ENCODE data around the gene IL1RAPL2.

The IL1RAPL2 gene

DNA sequence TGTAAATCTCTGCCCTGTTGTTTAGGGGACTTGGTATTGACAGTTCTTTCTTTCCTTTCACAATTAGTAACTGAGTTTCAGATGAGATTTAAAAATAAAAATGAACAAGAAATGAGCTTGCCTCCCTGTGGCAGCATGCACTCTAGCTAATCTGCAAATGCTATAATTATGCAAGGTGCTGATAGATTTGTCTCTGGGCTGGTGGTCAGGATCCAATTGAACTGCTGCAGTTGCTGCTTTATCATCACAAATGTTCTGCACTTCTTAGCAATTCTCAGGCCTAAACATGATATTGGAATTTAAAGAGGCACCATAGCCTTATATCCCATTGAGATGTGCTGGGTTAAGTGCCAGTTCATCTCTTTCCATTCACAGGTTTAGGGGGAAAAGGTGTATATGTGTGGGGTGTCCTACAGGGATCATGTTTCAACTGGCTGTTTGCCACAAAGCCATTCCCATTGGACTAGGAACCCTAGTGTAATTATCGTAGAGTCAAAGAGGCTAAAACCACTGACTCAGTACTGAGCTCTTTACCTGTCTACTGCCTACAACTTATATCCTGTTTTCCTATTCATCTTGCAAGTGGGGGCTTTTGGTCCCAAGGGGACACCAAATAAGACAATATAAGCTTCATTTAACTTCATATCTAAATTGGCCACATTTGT is 914.8 kb downstream of the IL1RAPL2 start:
- DNase-seq: no peak

DNA sequence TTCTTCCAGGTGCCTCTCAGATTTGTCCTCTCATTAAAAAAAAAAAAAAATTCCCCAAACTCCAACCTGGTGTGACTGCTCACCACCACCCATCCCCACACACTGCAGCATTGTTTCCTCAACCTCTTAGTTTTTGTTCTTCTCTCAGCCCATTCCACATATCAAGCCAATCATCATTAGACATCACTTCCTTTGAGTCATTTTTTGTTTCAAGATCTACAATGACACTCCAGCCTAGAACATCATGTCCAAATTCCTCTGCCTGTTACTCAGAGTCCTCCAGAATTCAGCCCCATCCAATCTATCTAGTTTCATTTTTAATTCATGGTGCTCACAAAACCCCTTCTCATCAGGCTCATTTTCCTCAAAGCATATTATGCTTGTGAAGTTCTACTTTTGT is 917.0 kb downstream of the IL1RAPL2 start:
- no peak for DNase-seq

DNA sequence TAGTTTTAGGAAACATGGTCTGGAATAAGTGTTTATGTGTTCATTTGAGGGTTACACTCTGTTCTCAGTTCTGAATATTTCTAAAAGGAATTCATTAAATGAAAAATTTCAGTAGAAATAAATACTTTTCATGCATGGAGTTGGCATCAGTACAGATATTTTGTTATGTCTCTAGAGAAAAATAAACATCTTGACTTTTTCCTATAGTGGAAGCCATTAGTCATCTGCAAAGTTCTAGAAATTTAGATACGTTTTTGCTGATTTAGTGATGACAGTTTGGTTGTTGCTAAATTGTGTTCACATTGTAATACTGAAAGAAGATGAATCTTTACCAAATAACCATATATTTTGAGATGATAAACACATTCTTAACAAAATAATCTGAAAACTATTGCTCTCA is 922.7 kb downstream of the IL1RAPL2 start:
- no peak for DNase-seq

DNA sequence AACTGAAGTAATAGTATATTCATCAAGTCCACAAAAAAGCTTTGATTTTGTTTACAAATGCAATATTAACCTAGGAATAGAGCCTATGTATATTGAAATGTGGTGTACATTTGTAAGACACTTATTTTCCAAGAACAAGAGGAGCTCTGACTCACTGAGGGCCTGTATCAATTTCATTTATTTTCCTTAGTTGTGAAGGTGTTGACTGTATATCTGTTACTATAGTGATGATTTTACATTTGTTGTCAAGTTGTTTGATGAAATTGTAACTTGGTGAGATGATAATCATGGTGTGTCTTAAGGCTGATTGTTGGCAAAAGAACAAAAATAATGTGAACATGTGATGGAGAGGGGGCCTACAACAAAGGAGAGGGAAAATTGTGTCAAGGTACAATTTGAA is 929.4 kb downstream of the IL1RAPL2 start:
- no peak for DNase-seq

DNA sequence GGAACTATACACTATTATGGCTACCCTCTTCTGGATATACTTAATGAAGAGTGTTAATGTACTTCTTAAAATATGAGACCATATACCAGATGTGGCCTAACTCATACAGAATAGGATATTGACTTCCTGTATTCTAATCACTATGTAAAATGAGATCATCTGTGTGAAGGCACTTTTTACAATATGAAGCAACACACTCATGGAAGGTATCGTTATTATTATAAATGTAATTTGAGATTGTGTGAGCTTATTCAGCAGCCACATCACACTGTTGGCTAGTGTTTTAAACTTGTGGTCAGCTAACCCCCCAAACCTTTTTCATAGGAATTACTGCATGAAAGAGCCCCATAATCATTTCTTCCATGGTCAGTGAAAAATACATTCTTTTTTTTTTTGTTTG is 936.3 kb downstream of the IL1RAPL2 start:
- no peak for DNase-seq

DNA sequence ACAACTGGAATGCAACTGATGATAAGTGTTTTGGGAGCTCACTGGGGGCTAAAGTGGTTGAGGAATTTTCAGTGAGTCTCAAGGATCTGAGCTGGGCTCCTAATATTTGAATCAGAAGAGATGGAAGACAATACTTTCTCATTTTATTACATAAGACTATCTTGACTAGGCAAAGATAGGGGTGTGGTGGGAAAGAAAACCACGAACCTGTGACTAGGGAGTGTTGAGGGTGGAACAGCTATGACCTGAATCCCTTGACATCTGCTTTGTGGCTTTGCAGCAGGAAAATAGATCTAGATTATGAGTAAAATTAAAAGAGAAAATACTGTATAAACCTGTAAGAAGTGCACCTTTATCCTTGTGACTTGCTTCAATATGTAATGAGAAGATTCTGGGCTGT is 949.6 kb downstream of the IL1RAPL2 start:
- DNase-seq: no peak

DNA sequence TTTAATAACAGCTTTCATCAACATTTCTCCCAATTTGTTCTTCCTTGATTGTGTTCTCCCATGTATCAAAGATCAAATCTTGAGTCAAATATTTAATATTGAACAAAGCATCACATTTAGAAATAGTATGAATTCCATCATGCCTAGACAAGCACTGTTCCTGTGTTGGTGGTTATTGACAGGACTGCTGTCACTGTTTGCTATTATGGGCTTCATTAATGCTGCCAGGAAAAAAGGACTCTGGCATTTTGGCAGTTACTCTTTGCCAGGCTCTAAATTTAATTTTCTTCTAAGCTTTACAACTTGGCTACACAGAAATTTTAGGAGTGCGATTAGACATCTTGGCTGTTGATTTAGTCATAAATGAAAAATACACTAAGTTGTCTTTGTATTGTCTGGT is 960.4 kb downstream of the IL1RAPL2 start:
- DNase-seq: no peak

DNA sequence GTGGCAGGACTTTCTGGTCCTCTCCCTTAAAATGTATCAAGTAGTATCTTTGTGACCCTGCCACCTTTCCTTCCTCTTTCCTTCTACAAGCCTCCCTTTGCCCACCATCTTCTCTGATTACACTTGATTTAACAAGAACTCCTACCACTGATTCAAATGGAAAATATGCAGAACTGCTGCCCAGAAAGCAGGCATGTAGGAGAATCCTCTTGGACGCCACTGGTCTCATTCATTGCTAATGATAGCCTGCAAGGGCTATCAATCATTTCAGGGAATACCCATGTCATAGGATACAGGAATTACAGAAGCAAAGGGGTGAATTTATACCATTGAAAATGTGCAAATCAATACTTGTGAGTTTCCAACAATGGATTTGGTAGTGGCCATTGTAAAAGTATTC is 961.8 kb downstream of the IL1RAPL2 start:
- DNase-seq: no peak

DNA sequence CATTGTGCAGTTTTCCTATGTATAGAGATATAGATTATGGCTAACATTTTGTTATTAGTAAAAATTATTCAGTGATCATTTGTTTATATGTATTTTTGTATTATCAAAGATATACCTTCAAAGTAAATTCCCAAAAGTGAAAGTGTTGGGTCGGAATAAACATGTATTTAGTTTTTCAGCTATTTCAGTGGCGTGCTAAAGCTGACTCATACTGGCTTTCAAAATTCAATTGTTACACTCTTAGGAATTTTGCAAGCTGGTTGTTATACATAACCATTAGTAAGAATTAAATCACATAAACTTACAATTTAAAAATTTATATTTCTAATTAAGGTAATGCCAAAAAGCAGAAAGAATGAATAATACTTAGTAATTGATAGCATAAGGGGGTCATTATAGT is 968.0 kb downstream of the IL1RAPL2 start:
- DNase-seq: no peak

DNA sequence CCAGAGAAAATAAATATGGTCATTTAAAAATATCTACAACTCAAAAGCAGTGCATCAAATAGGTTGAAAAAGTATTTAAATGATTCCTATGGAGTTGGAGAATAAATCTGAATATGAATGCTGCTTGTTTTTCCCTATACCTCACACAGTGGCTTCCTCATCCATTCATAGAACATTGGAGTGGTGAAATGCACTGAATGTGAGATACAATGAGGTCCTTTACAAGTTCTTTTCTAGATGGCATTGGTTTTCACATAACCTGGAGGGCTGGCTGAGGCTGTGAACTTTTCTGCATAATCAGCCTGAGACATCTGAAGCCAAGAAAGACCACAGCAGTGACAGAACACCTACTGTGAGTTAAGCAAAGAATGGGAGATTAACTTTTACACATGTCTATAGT is 977.3 kb downstream of the IL1RAPL2 start:
- DNase-seq: no peak

DNA sequence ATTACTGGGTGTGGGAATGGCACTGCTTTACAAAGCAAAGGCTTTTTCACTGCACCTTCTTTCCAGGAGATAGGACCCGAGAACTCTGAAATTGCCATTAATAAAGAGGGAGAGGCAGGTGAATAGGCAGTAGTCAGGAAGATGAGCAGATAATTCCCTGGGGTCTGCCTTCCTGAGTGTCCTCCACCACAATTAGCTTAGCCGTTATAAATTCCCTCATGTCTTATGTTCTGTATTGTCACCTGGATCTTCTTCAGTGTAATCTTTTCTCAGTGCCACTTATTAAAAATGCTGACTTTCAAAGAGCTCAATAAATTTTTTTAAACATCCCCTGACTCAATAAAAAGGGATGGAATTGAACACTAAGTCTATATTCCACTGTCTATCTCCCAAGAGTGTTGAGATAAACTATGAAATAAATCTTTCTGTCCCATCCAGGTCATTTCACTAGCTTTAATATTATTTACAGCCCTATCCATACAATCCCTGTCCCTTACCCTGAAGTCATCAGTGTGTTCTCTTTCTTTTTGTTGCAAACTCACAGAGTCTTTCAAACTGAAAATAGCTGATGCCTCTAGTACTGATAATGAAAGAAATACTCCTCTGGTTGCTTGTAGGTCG is 984.2 kb downstream of the IL1RAPL2 start:
- DNase-seq: no peak

DNA sequence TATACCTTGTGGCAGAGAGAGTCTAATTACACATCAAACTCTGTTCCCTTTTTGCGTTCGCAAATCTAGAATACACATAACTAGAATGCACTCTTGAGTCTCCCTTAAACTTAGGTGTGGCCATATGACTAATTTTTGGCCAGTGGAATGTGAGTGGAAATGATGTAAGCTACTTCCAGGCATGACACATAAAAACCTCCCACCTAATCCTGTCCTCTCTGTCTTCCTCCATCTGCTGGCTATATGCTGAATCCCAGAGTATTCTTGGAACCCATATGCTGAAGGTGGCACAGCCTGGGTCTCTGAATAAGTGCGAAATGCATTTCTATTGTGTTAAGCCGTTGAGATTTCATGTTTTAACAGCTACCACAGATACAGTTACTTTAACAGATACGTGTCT is 986.4 kb downstream of the IL1RAPL2 start:
- DNase-seq: no peak

DNA sequence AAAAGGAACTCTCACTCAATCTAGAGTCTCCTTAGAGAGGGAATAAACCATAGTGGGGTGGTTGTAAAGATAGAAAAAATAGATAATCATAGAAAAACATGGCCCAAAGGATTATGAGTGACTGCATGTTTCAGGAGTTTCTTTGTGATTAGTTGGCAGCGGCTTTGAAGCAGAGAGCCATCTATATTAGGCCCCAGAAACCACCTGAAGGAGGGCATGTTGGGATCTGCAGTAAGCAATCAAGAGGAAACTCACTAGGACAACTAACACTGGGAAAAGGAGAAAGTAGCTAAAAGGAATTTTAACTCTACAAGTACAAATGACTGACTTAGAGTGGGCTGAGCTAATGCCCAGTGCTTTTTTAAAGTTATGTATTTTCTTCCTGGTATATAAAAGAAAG is 987.1 kb downstream of the IL1RAPL2 start:
- DNase-seq: no peak

DNA sequence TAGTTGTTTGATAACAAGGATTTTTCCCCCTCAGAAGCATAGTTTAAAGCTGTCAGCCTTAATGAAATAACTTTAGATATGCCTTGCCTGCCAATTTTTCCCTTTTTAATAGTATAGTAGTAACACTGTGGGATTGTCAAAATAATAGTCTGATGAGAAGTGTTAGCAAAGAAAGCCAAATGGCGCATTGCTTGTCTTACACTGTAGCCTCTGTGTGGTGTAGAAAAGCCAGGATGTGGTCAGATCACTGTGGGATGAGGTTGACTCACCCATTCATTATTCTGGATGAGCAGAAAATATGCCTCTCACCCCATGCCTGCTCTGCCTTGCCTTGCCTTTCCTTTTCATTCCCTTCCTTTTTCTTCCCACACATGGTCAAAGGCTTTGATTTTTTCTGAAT is 998.5 kb downstream of the IL1RAPL2 start:
- DNase-seq: no peak

DNA sequence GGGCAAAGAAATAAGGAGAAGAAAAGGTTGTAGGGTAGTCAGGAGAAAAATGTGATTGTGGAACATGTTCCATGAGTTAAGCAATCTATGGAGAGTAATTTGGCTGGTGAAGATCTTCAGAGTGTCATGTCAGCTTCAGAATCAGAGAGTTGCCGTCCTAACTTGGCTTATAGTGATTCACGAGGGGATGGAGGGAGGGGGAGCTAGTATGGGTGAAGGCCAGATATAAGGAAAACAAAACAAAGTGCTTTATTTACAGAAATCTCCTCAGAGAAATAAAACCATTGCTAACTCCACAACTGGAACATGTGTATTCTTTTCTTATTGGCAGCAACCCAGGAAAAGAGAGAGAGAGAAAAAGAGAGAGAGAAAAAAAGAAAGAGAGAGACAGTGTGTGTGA is 999.9 kb downstream of the IL1RAPL2 start:
- DNase-seq: no peak

DNA sequence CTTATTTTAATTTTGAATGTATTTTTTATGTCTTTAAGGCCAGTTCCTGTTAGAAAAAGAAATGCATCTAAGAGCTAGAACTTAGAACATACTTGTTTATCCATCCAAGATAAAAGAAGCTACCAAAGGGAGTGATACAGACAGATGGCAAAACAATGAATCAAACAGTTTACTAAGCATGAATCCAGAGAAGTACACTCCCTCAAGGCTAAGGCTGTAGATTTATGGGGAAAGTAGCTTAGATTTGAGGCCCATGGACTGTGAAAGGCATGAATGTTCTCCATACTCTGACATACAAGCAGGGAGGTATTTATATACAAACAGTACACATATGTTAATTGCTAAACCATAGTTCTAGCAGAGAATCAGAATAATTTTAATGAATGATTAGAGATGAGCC is 1001.1 kb downstream of the IL1RAPL2 start:
- DNase-seq: no peak

DNA sequence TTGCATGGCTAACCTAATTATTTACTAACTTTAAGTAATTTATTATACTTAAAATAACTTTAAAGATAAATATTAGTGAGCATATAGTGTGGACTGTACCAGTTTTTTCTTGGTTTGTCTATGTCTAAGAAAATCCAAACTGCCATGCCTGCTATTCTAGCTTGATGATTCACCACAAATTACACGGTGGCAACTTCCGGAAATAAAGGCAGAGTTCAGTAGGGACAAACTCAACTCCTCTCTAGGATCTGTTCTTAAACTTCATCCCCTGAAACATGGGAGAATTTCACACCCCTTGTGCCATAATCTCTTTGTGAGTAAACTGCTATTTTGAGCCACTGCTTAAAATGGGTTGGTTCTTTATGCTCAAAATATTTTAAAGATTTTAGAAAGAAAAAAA is 1042.7 kb downstream of the IL1RAPL2 start:
- no peak for DNase-seq

DNA sequence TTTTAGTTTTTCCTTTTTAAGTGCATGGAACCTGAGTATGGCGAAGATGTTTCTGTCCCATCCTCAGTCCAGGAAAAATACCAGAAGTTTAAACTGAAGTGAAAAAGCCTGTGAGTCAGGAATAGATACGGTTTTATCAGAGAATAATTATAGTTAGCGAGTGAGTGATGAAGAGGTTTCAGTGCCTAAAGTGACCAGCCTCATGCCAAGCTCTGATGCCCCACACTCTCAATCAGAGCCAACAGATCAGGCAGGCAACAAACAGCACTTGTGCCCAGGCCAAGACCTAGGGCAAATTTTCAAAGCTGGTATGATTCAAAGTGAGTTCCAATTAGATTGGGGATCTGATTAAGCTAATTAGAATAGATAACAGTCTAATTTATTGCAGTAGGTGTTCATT is 1043.5 kb downstream of the IL1RAPL2 start:
- DNase-seq: no peak

DNA sequence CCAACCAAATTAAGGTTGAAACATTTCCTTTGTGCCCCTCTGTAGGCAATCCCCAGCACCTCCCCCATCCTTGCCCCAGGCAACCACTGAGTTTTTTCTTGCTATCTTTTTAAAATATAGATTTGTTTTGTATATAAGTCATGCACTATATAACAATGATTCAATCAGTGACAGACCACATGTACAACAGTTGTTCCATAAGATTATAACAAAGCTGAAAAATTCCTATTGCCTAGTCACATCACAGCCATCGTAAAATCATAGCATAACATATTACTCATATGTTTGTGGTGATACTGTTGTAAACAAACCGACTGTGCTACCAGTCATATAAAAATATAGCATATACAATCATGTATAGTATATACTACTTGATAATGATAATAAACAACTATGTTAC is 1044.4 kb downstream of the IL1RAPL2 start:
- DNase-seq: no peak

DNA sequence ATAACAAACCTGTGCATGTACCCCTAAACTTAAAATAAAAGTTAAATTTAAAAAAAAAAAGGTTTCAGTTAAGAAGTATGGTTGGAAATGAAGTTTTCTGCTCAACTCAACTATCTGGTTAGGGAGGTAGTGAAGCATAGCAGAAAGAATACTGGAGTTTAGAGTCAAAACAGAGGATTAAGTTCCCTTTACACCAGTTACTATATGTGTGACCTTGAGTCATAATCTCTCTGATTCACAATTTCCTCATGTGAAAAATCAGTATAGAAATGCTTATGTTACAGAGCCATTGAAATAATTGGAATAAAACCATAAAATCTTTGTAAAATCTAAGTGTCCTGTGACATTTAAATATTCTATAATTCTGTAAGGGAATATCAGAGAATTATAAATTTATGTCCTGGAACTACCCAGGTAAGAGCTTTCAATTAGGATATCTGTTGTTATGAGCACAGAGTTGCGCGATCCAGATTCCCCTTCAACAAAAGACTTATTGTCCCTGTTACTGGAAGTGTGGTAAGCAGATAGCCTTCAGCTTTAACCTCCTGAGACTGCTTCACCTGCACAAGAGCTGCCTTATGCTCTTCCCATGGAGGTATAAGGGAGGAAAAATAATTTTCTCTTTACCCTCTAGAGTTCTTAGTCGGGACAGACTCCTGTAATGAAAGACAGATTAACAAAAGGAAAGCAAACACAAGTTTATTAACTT is 1052.5 kb downstream of the IL1RAPL2 start:
- DNase-seq: no peak

DNA sequence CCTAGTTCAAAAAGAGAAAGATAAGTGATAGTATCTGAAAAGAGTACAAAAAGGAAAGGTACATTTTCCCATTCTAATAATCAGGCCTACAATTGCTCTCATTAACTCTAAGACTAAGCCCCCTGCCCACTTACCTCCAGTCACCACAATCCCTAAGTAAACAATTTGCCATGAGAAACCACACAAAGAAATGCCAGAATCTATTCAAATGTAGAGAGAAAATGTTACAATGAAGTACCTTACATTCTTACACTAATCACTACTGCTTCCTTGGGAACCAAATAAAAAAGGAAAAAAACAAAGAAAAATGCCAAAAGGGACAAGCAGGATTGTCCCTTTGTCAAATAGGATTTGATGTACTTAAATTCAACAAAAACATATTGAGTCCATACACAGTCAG is 1068.2 kb downstream of the IL1RAPL2 start:
- DNase-seq: no peak

DNA sequence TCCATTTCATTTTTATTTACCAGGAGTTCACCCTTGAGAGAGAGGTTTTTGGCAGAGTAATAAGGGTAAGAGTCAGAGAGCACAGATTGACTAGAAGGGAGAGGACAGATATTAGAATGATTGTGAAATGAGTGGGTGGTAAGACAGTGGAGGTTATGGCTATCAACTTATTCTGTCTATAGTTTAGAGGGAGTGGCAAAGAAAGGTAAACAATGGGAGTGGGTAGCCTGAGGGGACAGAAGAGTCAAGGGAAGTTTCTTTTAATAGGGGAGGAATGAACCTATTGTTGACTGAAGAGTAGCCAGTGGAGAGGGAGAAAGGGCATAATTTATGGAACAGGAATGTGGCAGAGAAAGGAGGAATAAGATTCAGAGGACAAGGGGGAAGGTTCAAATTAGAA is 1069.8 kb downstream of the IL1RAPL2 start:
- no peak for DNase-seq

DNA sequence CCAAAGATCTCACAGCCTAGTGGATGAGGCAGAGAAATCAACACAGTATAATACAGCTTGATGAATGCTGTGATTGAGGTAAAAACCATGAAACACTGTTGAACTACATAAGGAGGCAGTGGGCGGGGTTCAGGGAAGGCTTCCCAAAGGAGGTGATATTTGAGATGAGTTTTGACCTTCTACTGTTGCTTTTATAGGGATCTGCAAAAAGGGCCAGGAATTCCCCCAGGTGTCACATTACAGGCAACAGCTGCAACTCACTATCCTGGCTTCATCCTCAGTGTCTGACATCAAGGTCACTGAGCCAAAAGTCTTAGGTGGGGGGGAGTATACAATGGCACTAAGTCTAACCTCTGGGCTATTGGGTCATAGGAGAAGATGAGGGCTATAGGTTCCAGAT is 1070.7 kb downstream of the IL1RAPL2 start:
- no peak for DNase-seq

DNA sequence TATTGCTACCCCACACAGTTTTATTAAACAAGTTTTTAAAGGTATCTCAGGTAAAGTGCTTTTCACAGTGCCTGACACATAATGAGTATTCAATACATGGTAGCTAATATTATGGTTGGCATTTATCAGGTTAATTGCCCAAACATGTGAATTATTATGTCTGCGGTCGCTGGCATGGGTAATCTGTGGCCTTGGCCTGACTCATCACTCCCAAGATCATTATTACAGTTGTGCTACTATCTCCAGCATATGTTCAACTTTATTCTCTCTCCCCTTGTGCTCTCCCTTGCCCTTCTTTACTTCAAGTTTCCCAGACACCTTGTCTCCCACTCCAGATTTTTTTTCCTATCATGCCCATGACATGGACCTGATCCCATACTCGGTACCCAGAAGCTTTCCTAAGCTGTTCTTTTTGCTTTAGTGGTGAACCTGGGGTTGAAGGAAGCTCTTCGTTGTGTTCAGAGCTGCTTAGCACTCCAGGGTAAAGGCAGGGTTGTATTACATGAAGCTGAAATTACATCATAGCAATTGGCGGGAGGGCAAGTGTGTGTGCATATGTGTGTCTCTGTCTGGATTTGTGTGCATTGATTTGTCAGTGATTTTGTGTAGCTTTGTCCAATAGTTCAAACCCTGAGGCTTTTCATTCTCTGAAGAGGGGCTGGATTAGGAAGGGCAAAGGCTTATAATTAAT is 1079.8 kb downstream of the IL1RAPL2 start:
- no peak for DNase-seq
